ENCODE measurements around the gene E4F1.

E4F1 gene

DNA sequence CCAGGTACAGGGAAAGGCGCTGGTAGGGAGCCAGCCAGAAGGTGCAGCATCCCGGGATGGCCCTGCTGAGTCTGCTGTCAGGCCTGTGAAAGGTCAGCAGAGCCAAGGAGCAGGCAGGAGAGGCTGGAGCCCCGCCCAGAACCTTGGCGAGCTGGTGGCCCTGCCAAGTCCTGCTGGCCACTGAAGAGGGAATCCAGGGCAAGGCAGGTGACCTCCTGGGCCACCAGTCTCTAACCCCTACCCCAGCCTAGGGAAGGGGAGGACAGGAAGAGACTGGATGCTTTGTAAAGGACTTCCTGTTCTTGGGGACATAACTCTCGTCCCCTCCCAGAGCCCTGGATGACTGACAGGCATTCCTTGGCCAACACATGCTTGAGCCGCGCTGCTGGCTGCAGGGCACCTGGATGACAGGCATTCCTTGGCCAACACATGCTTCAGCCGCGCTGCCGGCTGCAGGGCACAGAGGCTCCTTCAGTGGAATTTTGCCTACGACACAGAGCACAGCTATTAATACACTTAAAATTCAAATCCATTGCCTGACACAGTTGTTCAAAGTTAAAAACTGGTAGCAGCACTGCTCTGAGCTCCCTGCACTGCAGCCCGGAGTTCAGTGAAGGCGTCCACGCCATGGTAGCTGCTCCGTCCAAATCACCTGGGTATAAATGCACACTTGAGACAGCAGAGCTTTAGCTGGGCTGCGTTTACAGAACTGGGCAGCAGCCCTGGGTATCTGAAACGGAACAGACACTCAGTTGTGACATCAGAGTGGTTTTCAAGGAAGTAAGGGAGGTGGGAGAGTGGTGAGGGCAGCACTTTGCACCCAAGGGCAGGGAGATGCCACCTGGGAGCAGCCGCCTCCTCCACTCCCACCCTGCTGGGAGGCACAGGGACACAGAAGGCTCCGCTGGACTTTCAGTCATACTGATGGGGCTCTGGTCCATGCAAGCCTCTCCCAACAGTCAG is 10.7 kb upstream of the E4F1 start (continued):
- TF ChIP-seq POU6F1 (CRISPR knock-in tag; IDR thresholded peaks at IDR 0.05; ENCODE audit: borderline replicate concordance, low read depth): no peak

- TF ChIP-seq ZFP3 (CRISPR knock-in tag; IDR thresholded peaks at IDR 0.05): no peak
- no peak for TF ChIP-seq BACH2 (CRISPR knock-in tag; IDR thresholded peaks at IDR 0.05; ENCODE audit: borderline replicate concordance)
- TF ChIP-seq, protein P1, sequence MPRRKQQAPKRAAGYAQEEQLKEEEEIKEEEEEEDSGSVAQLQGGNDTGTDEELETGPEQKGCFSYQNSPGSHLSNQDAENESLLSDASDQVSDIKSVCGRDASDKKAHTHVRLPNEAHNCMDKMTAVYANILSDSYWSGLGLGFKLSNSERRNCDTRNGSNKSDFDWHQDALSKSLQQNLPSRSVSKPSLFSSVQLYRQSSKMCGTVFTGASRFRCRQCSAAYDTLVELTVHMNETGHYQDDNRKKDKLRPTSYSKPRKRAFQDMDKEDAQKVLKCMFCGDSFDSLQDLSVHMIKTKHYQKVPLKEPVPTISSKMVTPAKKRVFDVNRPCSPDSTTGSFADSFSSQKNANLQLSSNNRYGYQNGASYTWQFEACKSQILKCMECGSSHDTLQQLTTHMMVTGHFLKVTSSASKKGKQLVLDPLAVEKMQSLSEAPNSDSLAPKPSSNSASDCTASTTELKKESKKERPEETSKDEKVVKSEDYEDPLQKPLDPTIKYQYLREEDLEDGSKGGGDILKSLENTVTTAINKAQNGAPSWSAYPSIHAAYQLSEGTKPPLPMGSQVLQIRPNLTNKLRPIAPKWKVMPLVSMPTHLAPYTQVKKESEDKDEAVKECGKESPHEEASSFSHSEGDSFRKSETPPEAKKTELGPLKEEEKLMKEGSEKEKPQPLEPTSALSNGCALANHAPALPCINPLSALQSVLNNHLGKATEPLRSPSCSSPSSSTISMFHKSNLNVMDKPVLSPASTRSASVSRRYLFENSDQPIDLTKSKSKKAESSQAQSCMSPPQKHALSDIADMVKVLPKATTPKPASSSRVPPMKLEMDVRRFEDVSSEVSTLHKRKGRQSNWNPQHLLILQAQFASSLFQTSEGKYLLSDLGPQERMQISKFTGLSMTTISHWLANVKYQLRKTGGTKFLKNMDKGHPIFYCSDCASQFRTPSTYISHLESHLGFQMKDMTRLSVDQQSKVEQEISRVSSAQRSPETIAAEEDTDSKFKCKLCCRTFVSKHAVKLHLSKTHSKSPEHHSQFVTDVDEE (CRISPR knock-in tag; IDR thresholded peaks at IDR 0.05): no peak
- ATAC-seq: no peak
Measured at GRCh38 chr16:2213817-2214718, 9.3 kb upstream of the E4F1 start.

DNA sequence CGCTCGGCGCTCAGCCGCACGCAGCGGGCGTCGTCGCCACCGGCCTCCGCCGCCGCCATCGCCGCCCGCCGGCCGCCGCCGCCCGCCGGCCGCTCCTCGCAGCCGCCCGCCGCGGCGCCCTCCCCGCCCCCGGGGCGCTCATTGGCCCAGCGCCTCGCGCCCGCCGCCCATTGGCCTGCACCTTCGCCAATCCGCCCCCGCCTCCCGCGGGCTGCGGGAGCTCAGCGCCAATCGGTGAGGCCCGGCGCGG is 8.7 kb upstream of the E4F1 start, which contains the start of gene PGP:
Gene PGP (minus strand): TSS at position 122 of the 250 bp plus-strand sequence. CDS start 63 bp downstream, at position 59.
- ATAC-seq: peak; percentile 78; the same call in 2 of the 3 replicates
- TF ChIP-seq CSRNP3 (CRISPR knock-in tag; IDR thresholded peaks at IDR 0.05) (no peak), ZFP3 (CRISPR knock-in tag; IDR thresholded peaks at IDR 0.05) (peak; percentile 85), SNAI2 (CRISPR knock-in tag; IDR thresholded peaks at IDR 0.05) (peak; percentile 99), RARB (CRISPR knock-in tag; IDR thresholded peaks at IDR 0.05) (no peak), ISL1 (CRISPR knock-in tag; IDR thresholded peaks at IDR 0.05) (no peak), OSR1 (CRISPR knock-in tag; IDR thresholded peaks at IDR 0.05) (no peak), ZNF565 (CRISPR knock-in tag; conservative IDR thresholded peaks at IDR 0.05; ENCODE audit: low read depth) (peak; percentile 98), TOX (CRISPR knock-in tag; IDR thresholded peaks at IDR 0.05; ENCODE audit: borderline replicate concordance) (no peak), ZC3H10 (CRISPR knock-in tag; IDR thresholded peaks at IDR 0.05) (no peak), CREB5 (CRISPR knock-in tag; IDR thresholded peaks at IDR 0.05; ENCODE audit: low read depth) (no peak), ZNF70 (CRISPR knock-in tag; IDR thresholded peaks at IDR 0.05) (no peak; the same call in none of the 2 replicates), PPARA (CRISPR knock-in tag; IDR thresholded peaks at IDR 0.05; ENCODE audit: borderline replicate concordance) (no peak; the same call in 1 of the 2 replicates), CSDC2 (CRISPR knock-in tag; IDR thresholded peaks at IDR 0.05) (peak; percentile 99), TCF4 (CRISPR knock-in tag; IDR thresholded peaks at IDR 0.05; ENCODE audit: borderline replicate concordance) (no peak), BACH2 (CRISPR knock-in tag; IDR thresholded peaks at IDR 0.05; ENCODE audit: borderline replicate concordance) (peak; percentile 98), GLIS3 (CRISPR knock-in tag; IDR thresholded peaks at IDR 0.05) (0 out of 2 replicates have a peak, but pooled peaks have one; percentile 33), PATZ1 (CRISPR knock-in tag; IDR thresholded peaks at IDR 0.05; ENCODE audit: borderline replicate concordance) (no peak), ZNF8 (CRISPR knock-in tag; IDR thresholded peaks at IDR 0.05) (no peak), ESRRG (CRISPR knock-in tag; IDR thresholded peaks at IDR 0.05) (no peak), POU6F1 (CRISPR knock-in tag; IDR thresholded peaks at IDR 0.05; ENCODE audit: borderline replicate concordance, low read depth) (no peak), ZFP30 (CRISPR knock-in tag; IDR thresholded peaks at IDR 0.05) (peak; percentile 80; the same call in 1 of the 2 replicates)
- TF ChIP-seq, protein P1 (CRISPR knock-in tag; IDR thresholded peaks at IDR 0.05): peak; percentile 100
